NB4 (cell line): Measurements from ENCODE around the gene ALS2CL.
"Not testable (repeated sequence)": the region's sequence is repeated elsewhere in the genome, so short reads cannot be mapped to it uniquely, and the experiment has no call there.

ENCODE experiments used
- DNase-seq: peaks from one replicate; pipeline ENCODE4 v3.0.0; 2010; ENCODE audit warnings: low read depth
- H3K4me3 ChIP-seq: one replicate; pipeline ENCODE4 v1.5.1; 2011; ENCODE audit warnings: mild to moderate bottlenecking, low read depth, low read length, moderate library complexity
- MYC ChIP-seq: IDR thresholded peaks from 2 replicates; pipeline ENCODE4 v1.6.1; 2011; ENCODE audit warnings: low read depth, low read length
- POLR2A ChIP-seq: IDR thresholded peaks from 2 replicates; pipeline ENCODE4 v1.6.1; 2011; ENCODE audit warnings: mild to moderate bottlenecking; ENCODE audit not compliant: insufficient read length; ENCODE audit errors: extremely low read depth
- TF ChIP-seq, protein P1 (sequence below): IDR thresholded peaks from 2 replicates; pipeline ENCODE4 v1.6.1; 2011; ENCODE audit warnings: low read depth, low read length
- TF ChIP-seq, protein P2 (sequence below): IDR thresholded peaks from one replicate; pipeline ENCODE4 v1.5.1; 2012; ENCODE audit warnings: low read depth, low read length

ALS2CL gene, protein sequence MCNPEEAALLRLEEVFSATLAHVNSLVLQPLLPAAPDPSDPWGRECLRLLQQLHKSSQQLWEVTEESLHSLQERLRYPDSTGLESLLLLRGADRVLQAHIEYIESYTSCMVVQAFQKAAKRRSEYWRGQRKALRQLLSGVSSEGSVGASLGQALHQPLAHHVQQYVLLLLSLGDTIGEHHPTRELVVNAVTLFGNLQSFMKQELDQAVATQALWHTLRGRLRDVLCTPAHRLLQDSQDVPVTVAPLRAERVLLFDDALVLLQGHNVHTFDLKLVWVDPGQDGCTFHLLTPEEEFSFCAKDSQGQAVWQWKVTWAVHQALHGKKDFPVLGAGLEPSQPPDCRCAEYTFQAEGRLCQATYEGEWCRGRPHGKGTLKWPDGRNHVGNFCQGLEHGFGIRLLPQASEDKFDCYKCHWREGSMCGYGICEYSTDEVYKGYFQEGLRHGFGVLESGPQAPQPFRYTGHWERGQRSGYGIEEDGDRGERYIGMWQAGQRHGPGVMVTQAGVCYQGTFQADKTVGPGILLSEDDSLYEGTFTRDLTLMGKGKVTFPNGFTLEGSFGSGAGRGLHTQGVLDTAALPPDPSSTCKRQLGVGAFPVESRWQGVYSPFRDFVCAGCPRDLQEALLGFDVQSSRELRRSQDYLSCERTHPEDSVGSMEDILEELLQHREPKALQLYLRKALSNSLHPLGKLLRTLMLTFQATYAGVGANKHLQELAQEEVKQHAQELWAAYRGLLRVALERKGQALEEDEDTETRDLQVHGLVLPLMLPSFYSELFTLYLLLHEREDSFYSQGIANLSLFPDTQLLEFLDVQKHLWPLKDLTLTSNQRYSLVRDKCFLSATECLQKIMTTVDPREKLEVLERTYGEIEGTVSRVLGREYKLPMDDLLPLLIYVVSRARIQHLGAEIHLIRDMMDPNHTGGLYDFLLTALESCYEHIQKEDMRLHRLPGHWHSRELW

GRCh38 chr3:46693038-46693891 is at the start of gene ALS2CL:
ALS2CL (minus strand) TSS chr3:46693679; CDS start chr3:46689440, 4,239 bp downstream.
- TF ChIP-seq, protein P1, sequence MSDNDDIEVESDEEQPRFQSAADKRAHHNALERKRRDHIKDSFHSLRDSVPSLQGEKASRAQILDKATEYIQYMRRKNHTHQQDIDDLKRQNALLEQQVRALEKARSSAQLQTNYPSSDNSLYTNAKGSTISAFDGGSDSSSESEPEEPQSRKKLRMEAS, result no peak
- TF ChIP-seq, protein P2, sequence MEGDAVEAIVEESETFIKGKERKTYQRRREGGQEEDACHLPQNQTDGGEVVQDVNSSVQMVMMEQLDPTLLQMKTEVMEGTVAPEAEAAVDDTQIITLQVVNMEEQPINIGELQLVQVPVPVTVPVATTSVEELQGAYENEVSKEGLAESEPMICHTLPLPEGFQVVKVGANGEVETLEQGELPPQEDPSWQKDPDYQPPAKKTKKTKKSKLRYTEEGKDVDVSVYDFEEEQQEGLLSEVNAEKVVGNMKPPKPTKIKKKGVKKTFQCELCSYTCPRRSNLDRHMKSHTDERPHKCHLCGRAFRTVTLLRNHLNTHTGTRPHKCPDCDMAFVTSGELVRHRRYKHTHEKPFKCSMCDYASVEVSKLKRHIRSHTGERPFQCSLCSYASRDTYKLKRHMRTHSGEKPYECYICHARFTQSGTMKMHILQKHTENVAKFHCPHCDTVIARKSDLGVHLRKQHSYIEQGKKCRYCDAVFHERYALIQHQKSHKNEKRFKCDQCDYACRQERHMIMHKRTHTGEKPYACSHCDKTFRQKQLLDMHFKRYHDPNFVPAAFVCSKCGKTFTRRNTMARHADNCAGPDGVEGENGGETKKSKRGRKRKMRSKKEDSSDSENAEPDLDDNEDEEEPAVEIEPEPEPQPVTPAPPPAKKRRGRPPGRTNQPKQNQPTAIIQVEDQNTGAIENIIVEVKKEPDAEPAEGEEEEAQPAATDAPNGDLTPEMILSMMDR, result no peak
- TF ChIP-seq MYC (no peak), POLR2A (no peak)
- peak; percentile 30 for DNase-seq
- H3K4me3 ChIP-seq, result no peak within 1 kb of the TSS

DNA sequence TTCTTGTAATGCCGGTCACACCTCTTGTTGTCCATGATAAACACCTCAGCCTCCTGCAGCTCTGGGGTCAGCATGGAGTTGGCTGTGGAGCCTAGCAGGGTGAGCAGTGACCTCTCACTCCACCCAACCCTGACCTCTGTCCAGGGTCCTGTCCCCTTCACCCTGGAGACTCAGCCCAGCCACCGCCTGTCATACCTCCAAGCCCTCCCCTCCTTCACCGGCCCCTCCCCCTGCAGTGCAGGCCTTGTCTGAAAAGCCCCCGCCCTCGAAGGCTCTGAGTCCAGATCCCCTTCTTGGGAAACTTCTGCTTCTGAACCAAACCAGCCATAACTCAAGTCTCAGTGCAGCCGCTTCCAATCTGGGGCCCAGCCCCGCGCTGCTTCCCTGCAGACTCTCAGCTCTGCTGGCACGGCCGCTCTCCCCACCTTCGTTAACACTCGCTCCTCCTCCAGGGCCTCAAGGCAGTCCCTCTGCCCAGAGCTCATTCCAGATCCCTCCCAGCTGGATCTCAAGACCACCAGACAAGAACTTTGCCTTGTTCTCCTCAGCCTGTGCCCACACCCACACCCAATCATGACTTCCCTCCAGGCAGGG is 49.6 kb upstream of the ALS2CL start:
- DNase-seq, result no peak
- H3K4me3 ChIP-seq, result no peak overlapping the region
- TF ChIP-seq MYC, result no peak

DNA sequence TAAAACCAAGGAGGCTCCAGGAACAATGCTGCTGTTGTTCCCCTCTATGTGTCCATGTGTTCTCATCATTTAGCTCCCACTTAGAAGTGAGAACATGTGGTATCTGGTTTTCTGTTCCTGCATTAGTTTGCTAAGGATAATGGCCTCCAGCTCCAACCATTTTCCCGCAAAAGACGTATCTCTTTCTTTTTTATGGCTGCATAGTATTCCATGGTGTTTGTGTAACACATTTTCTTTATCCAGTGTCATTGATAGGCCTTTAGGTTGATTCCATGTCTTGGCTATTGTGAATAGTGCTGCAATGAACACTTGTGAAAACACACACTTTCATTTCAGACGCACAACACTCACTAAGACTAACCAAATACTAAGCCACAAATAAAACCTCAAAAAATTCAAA is 46.1 kb upstream of the ALS2CL start:
- DNase-seq, H3K4me3 ChIP-seq: not testable (repeated sequence)

DNA sequence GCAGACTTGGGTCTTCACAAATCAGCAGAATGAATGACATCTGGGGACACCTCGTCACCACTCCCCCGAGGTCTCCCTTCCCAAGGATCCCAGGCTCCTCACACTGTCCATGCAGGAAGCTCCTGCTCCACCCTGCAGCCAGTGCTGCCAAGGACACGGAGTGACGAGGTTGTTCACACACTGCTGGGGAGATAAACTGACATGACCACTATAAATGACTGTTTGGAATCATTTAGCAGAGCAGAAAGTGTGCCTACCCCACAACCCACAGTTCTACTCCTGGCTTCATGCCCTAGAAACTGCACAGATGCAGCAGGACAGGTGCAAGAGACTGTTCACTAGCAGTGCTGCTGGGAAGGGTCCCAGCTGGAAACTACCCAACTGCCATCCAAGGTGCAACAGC is 43.9 kb upstream of the ALS2CL start:
- no peak for TF ChIP-seq MYC
- TF ChIP-seq, protein P2, result no peak
- TF ChIP-seq, protein P1, result no peak
- no peak for TF ChIP-seq POLR2A
- no peak for DNase-seq
- no peak overlapping the region for H3K4me3 ChIP-seq

GRCh38 chr3:46736006-46736872 is 42.8 kb upstream of the ALS2CL start:
- TF ChIP-seq MYC, result no peak
- TF ChIP-seq, protein P1, result no peak
- TF ChIP-seq POLR2A, result no peak
- TF ChIP-seq, protein P2, result no peak
- no peak overlapping the region for H3K4me3 ChIP-seq
- no peak for DNase-seq

DNA sequence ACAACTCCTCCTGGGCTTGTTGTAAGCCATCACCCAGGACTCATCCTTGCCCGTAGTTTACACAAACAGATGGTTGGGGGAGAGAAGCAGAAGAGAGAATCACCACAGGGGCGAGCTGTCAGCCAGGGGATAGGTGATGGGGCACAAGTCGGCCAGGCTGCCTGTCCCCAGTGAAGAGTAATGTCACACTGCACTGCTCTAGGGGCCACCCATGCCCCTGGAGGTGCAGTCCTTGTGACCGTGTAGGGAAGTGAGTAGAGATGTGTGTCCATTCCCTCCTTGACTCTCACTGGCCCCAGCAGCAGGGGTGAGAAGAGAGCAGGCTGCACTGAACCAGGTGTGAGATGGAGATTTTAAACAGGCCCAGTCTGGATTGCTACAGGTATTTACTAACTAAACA is 41.3 kb upstream of the ALS2CL start:
- TF ChIP-seq POLR2A (no peak), MYC (no peak)
- TF ChIP-seq, protein P1, result no peak
- TF ChIP-seq, protein P2, result no peak
- no peak overlapping the region for H3K4me3 ChIP-seq
- DNase-seq, result no peak
